ENCODE measurements around the gene LY86.

Gene LY86

GRCh38 chr6:6685249-6686040 is 96.9 kb downstream of the LY86 start:
- no peak for FAIRE-seq

GRCh38 chr6:6686176-6686575 is 97.7 kb downstream of the LY86 start:
- no peak for FAIRE-seq

GRCh38 chr6:6686748-6687601 is 98.5 kb downstream of the LY86 start:
- no peak for FAIRE-seq

- FAIRE-seq: no peak
Measured at GRCh38 chr6:6688283-6688682, 99.8 kb downstream of the LY86 start.

- FAIRE-seq: no peak
Measured at GRCh38 chr6:6688951-6689350, 100.4 kb downstream of the LY86 start.

- FAIRE-seq: no peak
Measured at GRCh38 chr6:6689400-6690143, 101.1 kb downstream of the LY86 start.

- no peak for FAIRE-seq
Measured at GRCh38 chr6:6690144-6690483, 101.6 kb downstream of the LY86 start.

- FAIRE-seq: no peak
Measured at GRCh38 chr6:6694368-6694780, 105.9 kb downstream of the LY86 start.

- no peak for FAIRE-seq
Measured at GRCh38 chr6:6694825-6695624, 106.5 kb downstream of the LY86 start.

GRCh38 chr6:6695625-6696276 is 107.2 kb downstream of the LY86 start:
- FAIRE-seq: no peak

- no peak for FAIRE-seq
Measured at GRCh38 chr6:6696867-6697531, 108.5 kb downstream of the LY86 start.

- FAIRE-seq: no peak
Measured at GRCh38 chr6:6697620-6698019, 109.1 kb downstream of the LY86 start.

GRCh38 chr6:6699741-6700367 is 111.3 kb downstream of the LY86 start:
- FAIRE-seq: no peak

- FAIRE-seq: no peak
Measured at GRCh38 chr6:6700407-6701270, 112.1 kb downstream of the LY86 start.

- no peak for FAIRE-seq
Measured at GRCh38 chr6:6701864-6702263, 113.3 kb downstream of the LY86 start.

- FAIRE-seq: no peak
Measured at GRCh38 chr6:6703699-6704098, 115.2 kb downstream of the LY86 start.

All from G401.6 (cell line).